ENCODE measurements around the gene SKP2. TPM values are rescaled to one million over a fixed set of nuclear protein-coding genes. Genes with fewer than 3 reads are reported as not detected.

SKP2 gene
- polyA plus RNA-seq, 2 of the 4 experiments (the other 2 are of a cell fraction), result 11.4 to 13.7 TPM

GRCh38 chr5:36214436-36214835 lies 62.5 kb downstream of the SKP2 start:
- no peaks in the 10 kb centered on the region for H3K9me3 ChIP-seq
- POLR2A ChIA-PET, result no interaction called here
- 98% methylated on average over 3 of the region's 3 CpGs for WGBS (ENCODE audit: missing lambda C conversion rate)
- H3K4me1 ChIP-seq, result no peaks in the 10 kb centered on the region
- no peak for FAIRE-seq
- DNase-seq (ENCODE audit: low read depth in 1 of 2, low spot score in 1 of 2), result no peak
- CTCF ChIA-PET, result interaction anchor here (1.0 to 2.4 kb wide), 2 partner anchors 74 to 91 kb away, joined by 3 to 6 read pairs; no protein-coding TSS in a partner anchor
- H3K27ac ChIP-seq, result no peak overlapping the region
- no peak overlapping the region for H3K4me3 ChIP-seq
- H3K4me2 ChIP-seq, result no peak overlapping the region
- ATAC-seq, result no peak
- TF ChIP-seq RAD21 (conservative IDR thresholded peaks at IDR 0.05 in 1 of 2, IDR thresholded peaks at IDR 0.05 in 1 of 2), result peak; percentile 25 to 32; a peak in 3 of 5 replicates
- no peak for TF ChIP-seq HOXA7 (CRISPR knock-in tag; IDR thresholded peaks at IDR 0.05)
- TF ChIP-seq ZNF302 (CRISPR knock-in tag; IDR thresholded peaks at IDR 0.05), result no peak
- peak; percentile 15; the same call in 1 of the 3 replicates for TF ChIP-seq CTCF (IDR thresholded peaks at IDR 0.05)
- TF ChIP-seq MAFK (IDR thresholded peaks at IDR 0.05; ENCODE audit: partially characterized antibody), result no peak

GRCh38 chr5:36215910-36216309 lies 64.0 kb downstream of the SKP2 start:
- CTCF ChIA-PET, result interaction anchor here (0.6 to 2.4 kb wide), 3 partner anchors 12 to 783 kb away, joined by 3 to 6 read pairs (median 3); no protein-coding TSS in a partner anchor
- no peak for ATAC-seq
- no peak for TF ChIP-seq CBX2 (IDR thresholded peaks at IDR 0.05; ENCODE audit: borderline replicate concordance, low read depth)
- TF ChIP-seq HMGXB4 (CRISPR knock-in tag; IDR thresholded peaks at IDR 0.05; ENCODE audit: borderline replicate concordance), result no peak
- TF ChIP-seq RAD21 (conservative IDR thresholded peaks at IDR 0.05 in 1 of 2, IDR thresholded peaks at IDR 0.05 in 1 of 2), result no peak
- TF ChIP-seq ZSCAN20 (CRISPR knock-in tag; IDR thresholded peaks at IDR 0.05), result no peak
- TF ChIP-seq NPAS2 (CRISPR knock-in tag; IDR thresholded peaks at IDR 0.05; ENCODE audit: borderline replicate concordance), result no peak
- no peak for TF ChIP-seq HOXB5 (CRISPR knock-in tag; IDR thresholded peaks at IDR 0.05)
- no peak for TF ChIP-seq CHD4 (IDR thresholded peaks at IDR 0.05; ENCODE audit: borderline replicate concordance)
- TF ChIP-seq MAZ (IDR thresholded peaks at IDR 0.05; ENCODE audit: borderline replicate concordance, low read depth, low read length), result no peak
- no peak for TF ChIP-seq BCL3 (IDR thresholded peaks at IDR 0.05)
- TF ChIP-seq CBX8 (IDR thresholded peaks at IDR 0.05), result no peak

GRCh38 chr5:36217567-36217966 lies 65.7 kb downstream of the SKP2 start:
- TF ChIP-seq PBX3 (IDR thresholded peaks at IDR 0.05) (no peak), MAFK (IDR thresholded peaks at IDR 0.05; ENCODE audit: partially characterized antibody) (no peak), E2F6 (IDR thresholded peaks at IDR 0.05; ENCODE audit: borderline replicate concordance, low read depth) (no peak)
- POLR2A ChIA-PET, result no interaction called here

More at GRCh38 chr5:36215910-36216309, 64.0 kb downstream of the SKP2 start:
- Histone ChIP-seq H3K4me3 (no peak overlapping the region), H3K4me1 (no peaks in the 10 kb centered on the region), H3K9me3 (no peaks in the 10 kb centered on the region), H3K27ac (no peak overlapping the region), H3K4me2 (no peak overlapping the region)
- WGBS (ENCODE audit: missing lambda C conversion rate), result 96% methylated on average over 2 of the region's 2 CpGs
- DNase-seq (ENCODE audit: low read depth in 1 of 2, low spot score in 1 of 2) (no peak), FAIRE-seq (no peak)
- POLR2A ChIA-PET, result no interaction called here

More at GRCh38 chr5:36217567-36217966, 65.7 kb downstream of the SKP2 start:
- Histone ChIP-seq H3K4me3 (no peak overlapping the region), H3K27ac (no peak overlapping the region), H3K9me3 (no peaks in the 10 kb centered on the region), H3K4me2 (no peak overlapping the region), H3K4me1 (no peaks in the 10 kb centered on the region)
- ATAC-seq (no peak), DNase-seq (ENCODE audit: low read depth in 1 of 2, low spot score in 1 of 2) (no peak), FAIRE-seq (no peak)
- WGBS (ENCODE audit: missing lambda C conversion rate), result 77% methylated on average over 1 of the region's 1 CpG
- CTCF ChIA-PET, result interaction anchor here (1.1 to 2.8 kb wide), 3 partner anchors 15 to 89 kb away, joined by 3 to 17 read pairs (median 4); partner anchors contain the start of gene NADK2

Data from A549 (cell line).